ENCODE data around the gene AFF1.

- TF ChIP-seq CTCF (conservative IDR thresholded peaks at IDR 0.05; ENCODE audit: low read length), result no peak
- TF ChIP-seq EZH2phosphoT487 (IDR thresholded peaks at IDR 0.05; ENCODE audit: borderline replicate concordance, low read depth, low read length), result no peak
Measured at GRCh38 chr4:87038837-87039615, 104.2 kb downstream of the AFF1 start.
